Non-pigmented ciliary epithelial cell (primary cell): ENCODE data around the gene CRHR1.
"Not testable (repeated sequence)": the region's sequence is repeated elsewhere in the genome, so short reads cannot be mapped to it uniquely, and the experiment has no call there.

Experiments
- DNase-seq: peaks from one replicate; pipeline ENCODE4 v3.0.0-alpha.2; 2010; ENCODE audit warnings: low read depth

The CRHR1 gene

GRCh38 chr17:45846223-45846622 is 62.1 kb downstream of the CRHR1 start:
- no peak for DNase-seq

GRCh38 chr17:45846646-45847045 is 62.5 kb downstream of the CRHR1 start:
- DNase-seq: no peak

GRCh38 chr17:45847101-45847500 is 63.0 kb downstream of the CRHR1 start:
- DNase-seq: no peak

GRCh38 chr17:45847747-45848146 is 63.6 kb downstream of the CRHR1 start:
- DNase-seq: no peak

GRCh38 chr17:45848405-45848804 is 64.3 kb downstream of the CRHR1 start:
- DNase-seq: no peak

GRCh38 chr17:45848868-45849535 is 64.9 kb downstream of the CRHR1 start:
- DNase-seq: no peak

GRCh38 chr17:45849536-45849990 is 65.4 kb downstream of the CRHR1 start:
- DNase-seq: no peak

GRCh38 chr17:45850011-45850410 is 65.9 kb downstream of the CRHR1 start:
- no peak for DNase-seq

GRCh38 chr17:45850468-45850867 is 66.3 kb downstream of the CRHR1 start:
- DNase-seq: no peak

- no peak for DNase-seq
Observed at GRCh38 chr17:45851022-45851421, 66.9 kb downstream of the CRHR1 start.

- DNase-seq: no peak
Observed at GRCh38 chr17:45851464-45851863, 67.3 kb downstream of the CRHR1 start.

GRCh38 chr17:45851873-45852272 is 67.8 kb downstream of the CRHR1 start:
- no peak for DNase-seq

- peak; percentile 15 for DNase-seq
Observed at GRCh38 chr17:45852535-45853297, 68.6 kb downstream of the CRHR1 start.

GRCh38 chr17:45854209-45854608 is 70.1 kb downstream of the CRHR1 start:
- no peak for DNase-seq

- DNase-seq: no peak
Observed at GRCh38 chr17:45855691-45856336, 71.7 kb downstream of the CRHR1 start.

GRCh38 chr17:45857977-45858708 is 74.0 kb downstream of the CRHR1 start:
- DNase-seq: no peak

GRCh38 chr17:45861165-45861564 is 77.0 kb downstream of the CRHR1 start:
- DNase-seq: no peak

GRCh38 chr17:45862127-45862526 is 78.0 kb downstream of the CRHR1 start:
- DNase-seq: not testable (repeated sequence)

GRCh38 chr17:45863857-45864654 is 79.9 kb downstream of the CRHR1 start:
- no peak for DNase-seq

GRCh38 chr17:45867171-45867570 is 83.1 kb downstream of the CRHR1 start:
- DNase-seq: no peak

- DNase-seq: no peak
Observed at GRCh38 chr17:45867702-45868101, 83.6 kb downstream of the CRHR1 start.

- DNase-seq: no peak
Observed at GRCh38 chr17:45868276-45868675, 84.2 kb downstream of the CRHR1 start.
